GM18520 (cell line): ENCODE data around the gene FARS2.

Experiments
- ATAC-seq: cut with Tn5 transposase; IDR thresholded peaks from one replicate; pipeline ENCODE4 v1.9.1; 2021; ENCODE audit not compliant: unreplicated experiment

FARS2 gene

DNA sequence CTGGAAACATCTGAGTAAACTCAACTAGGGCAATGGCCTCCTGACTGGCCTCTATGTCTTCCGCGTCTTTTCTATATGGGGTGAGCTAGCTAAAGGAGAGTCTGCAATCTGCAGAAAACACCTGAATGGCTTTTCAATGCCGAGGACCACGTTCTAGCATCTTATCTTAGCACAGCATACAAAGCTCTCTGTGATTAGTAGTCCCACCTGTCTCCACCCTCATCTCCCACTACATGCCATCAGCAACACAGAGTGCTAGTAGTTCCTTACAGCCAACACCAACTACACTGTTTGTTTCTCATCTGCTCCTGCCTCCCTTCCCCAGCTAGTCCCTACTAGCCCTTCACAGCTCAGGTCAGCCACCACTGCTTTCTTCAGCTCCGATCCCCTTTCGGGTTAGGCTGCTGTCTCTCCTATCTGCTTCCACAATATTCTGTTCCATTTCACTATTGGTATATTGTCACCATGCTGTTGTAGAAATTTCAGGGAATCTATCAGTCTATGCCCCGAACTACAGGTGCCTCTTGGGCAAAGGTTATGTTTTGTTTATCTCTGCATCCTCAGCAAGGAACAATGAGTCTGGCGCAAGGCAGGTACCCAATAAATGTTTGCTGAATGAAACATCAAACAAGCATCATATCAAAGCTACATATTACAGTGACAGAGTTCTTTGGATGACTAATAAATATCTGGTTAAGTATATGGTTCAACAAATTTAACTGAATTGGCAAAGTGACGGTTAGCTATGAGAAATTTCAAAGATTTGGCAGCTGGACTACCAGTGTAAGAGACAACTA is 12.8 kb upstream of the FARS2 start:
- no peak for ATAC-seq

DNA sequence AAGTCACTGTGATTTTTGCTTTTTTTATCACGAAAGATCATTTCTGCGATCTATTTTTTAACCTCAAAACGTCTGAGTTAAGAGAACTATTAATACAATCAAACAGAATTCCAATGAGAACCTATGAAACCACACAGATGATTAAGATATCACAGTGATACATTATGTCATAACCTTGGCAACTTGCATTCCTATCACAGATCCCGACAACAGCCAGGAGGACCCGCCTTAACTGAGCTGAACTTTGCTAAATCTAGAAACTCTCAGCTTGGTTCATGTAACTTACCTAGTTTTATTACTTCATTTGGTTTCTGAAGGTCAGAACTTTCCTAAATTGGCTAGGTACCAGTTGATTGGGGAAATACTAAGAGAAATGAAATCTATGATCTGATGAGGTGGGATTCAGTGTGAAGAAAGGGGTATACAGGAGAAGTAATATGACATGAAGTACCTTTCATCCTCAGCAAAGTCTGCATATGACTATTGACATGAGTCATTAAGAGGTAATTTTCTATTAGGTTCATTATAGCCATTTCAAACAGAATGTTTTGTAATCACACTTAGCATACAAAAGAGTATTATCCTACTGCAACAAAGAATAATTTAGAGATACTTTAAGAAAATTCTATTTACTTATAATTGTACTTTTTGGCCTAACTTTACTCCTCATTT is 11.7 kb upstream of the FARS2 start:
- ATAC-seq: no peak

DNA sequence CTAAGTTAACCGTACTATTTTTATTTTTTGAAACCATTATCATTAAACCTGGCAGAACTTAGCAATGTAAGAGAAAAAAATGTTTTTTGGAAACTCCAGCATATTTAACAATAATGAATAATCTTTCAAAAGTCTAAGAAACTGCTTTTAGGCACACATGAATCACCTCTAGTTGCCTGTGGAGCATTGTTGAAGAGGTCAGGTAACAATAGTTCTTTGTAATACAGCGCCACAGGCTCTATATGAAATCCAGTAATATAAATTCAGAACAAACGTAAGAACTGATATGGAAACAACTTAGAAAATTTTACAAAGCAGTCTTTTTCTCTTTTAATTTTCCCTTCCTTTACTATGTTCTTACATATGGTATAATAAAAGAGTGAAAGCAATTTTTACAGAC is 10.9 kb upstream of the FARS2 start:
- no peak for ATAC-seq

DNA sequence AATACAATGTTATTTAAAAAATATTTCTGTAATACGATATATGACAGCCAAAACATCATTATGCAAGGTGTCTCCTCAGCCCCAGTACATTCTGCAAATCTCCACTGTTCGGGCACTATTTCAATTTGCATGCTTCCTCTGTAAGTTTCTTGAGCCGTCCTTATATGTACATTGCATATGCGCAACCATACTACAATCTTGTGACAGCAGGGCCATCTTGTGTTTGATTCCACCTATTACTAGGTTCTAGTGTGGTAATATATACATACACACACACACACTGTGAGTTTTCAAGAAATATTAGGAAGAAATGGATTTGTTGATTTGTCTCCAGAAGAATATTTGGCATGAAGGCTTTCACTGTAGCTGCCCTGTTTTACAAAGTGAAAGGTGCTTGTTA is 10.4 kb upstream of the FARS2 start:
- ATAC-seq: no peak

DNA sequence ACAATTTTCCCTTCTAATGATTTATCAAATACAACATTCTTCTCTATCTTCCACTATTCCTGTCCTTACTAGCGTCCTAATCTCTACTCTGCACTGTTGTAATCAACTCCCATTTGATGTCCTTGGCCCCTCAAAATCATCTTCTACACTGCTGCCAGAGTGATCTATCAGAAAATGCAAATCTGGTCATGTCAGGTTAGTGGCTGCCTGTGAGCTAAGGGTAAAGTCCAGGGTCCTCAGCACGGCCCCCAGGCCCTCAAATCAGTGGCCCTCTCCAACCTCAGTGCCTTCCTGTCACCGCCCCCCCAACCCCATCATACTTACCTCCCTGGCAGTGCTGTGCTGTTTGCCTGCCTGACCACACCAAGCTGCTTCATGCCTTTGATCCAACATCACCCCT is 4.4 kb upstream of the FARS2 start:
- no peak for ATAC-seq

DNA sequence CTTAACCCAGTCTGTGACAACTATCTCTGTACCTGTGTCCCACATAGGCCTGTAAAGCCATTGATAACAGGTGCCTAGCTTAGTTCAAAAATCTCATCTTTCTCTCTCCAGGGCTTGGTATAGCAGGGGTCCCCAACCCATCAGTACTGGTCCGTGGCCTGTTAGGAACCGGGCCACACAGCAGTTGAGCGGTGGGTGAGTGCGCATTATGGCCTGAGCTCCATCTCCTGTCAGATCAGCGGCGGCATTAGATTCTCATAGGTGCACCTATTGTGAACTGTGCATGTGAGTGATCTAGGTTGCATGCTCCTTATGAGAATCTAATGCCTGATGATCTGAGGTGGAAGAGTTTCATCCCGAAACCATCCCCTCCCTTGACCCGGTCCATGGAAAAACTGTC is 3.9 kb upstream of the FARS2 start:
- no peak for ATAC-seq

DNA sequence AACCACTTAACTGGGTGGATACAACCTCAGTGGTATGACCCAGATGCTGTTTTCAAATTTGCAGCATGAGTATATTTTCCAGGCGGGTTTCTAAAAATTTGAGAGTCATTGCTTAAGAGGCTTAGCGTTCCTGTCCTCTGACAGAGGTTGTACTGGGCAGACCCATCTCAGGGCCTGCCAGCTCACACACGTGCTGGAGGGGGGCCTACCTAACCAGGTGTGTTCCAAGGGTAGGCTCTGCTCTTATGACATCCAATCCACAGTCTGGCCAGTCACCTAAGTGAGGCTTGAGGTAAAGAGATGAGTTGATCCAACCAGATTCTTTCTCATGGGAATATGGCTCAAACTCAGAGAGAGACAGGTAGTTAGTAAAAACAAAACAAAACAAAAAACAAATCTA is 1.9 kb upstream of the FARS2 start:
- no peak for ATAC-seq

DNA sequence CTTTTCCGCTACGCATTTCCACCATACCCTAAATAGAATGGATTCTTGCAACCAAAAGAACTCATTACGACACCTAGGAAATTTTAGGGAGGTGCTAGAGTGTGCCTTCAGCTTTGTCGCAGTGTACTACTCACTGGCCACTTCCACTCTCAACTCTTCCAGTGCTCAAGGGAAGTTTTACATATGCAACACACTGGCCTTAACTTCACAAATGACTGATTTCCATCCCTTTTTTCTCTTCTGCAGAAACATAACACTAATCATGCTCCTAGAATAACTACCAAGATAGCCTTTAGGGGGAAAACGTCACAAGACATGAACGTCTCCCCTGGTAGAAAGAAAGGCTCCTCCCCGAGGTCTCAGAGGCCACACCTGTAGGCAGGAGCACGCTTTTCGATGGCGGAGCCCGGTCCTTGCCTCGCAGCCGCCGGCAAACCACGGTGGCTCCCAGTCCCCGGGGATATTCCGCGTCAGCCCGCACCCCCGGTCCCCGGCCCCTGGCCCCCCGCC is 1.1 kb upstream of the FARS2 start:
- peak; percentile 42 for ATAC-seq

DNA sequence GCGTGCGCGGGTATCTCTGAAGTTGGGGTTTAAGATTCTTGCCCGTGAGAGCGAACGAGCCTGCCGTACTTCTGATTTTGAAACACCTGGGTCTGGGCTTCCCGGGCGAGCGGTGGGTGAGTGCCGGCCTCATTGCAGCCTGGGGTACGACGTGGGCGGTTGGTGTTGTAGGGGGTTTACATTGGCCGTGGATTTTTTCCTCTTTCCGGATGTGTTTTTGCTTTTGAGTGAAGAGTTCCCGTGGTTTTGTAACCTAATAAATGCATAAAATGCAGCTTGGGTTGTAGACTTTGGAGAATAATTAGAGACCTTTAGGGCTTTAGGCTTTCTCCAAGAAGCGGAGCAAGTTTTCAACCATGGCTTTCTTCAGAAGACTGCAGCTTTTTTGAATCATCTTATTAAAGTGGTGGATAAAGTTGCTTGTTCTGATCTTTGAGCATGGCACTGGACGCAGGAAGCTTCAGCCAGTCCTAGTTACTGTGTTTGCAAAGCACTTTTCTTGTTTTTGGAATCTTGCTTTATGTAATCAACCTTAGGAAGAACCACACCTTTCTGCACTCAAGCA is 314 bp downstream of the FARS2 start:
- ATAC-seq: no peak

DNA sequence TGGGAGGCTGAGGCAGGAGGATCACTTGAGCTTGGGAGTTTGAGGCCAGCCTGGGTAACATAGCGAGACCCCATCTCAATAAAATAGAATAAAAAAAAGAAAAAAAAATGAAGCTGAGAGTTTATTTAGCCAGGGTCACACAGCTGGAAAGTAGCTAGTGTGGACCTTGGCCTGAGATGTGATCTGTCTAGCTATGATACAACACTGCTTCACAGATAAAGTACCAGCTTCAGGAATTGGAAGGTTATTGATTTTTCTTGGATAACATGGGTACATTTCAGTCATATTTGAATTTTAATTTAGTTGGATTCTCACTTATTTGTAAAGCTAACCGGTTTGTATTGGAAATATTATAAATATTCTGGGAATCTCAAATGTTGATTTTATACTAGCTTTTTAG is 5.1 kb downstream of the FARS2 start:
- ATAC-seq: no peak

DNA sequence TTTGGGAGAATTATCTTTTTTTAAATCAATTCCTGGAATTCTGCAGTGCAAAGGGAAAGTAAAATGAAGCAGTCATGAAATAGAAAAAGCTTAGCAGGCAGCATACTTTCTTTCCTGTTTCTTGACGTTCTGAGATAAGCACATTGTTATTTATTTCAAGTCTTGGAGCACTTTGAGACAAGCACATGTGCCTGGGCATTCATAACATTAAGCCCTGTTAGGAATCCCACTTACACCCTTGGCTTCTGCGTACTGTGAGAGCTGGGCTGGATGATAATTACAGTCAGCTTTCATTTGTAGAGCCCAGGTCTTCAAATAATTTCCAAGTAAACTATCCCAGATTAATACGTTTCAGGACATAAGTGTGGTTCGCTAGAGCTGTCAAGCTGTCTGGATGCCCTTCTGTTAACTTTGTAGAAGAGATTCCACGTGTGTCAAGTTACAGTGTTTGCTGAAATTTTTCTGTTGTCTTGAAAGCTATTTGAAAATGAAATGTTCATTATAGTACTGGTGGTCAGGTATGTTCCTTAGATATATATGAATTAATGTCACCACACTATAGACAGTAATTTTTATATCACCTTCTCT is 8.9 kb downstream of the FARS2 start:
- ATAC-seq: no peak

DNA sequence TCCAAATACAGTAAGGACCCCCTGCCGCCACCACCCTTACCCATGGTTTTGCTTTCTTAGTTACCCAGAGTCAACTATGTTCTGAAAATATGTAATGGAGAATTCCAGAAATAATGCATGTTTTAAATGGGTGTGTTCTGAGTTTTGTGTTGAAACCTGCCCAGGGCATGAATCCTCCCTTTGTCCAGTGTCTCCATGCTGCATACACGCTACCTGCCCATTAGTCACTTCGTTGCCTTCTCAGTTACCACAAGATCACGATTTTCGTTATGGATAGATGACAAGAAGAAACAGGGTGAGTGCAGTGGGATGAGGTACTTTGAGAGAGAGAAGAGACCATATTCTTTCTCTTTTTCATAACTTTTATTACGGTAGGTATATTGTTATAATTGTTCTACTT is 10.6 kb downstream of the FARS2 start:
- no peak for ATAC-seq

DNA sequence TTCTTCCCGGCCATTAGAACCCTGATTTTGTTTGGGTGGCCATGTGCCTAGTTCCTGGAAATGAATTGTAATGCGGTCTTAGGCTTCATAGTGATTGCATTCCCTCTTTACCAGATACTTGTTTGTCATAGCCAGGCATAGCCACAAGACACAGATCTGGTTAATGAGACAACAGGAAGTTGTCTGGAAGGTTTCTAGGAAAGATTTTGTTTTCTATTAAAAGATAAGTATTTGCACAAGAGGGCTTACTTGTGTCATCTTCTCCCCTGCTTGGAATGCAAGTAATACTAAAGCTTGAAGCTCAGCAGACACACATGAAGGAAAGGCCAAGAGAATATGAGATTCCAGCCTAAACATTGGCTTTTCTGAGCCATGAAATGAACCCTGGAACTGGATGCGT is 12.9 kb downstream of the FARS2 start:
- ATAC-seq: no peak

DNA sequence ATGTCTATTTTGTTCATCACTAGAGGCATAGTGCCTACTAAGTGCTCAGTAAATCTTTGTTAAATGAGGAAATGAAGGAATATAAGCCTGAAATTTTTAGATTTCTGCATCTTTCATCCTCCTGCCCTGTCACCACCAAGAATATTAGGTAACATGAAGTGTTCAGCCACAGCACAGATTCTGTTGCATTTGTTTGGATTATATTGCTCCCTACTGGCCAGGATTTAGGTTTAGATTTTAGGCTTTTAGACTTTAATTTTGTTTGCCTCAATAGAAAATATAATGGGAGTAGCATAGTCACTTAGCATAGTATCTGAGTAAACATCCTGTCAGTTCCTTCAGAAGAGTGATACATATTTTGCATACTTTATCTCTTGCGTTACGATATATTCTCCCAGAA is 14.2 kb downstream of the FARS2 start:
- ATAC-seq: no peak

DNA sequence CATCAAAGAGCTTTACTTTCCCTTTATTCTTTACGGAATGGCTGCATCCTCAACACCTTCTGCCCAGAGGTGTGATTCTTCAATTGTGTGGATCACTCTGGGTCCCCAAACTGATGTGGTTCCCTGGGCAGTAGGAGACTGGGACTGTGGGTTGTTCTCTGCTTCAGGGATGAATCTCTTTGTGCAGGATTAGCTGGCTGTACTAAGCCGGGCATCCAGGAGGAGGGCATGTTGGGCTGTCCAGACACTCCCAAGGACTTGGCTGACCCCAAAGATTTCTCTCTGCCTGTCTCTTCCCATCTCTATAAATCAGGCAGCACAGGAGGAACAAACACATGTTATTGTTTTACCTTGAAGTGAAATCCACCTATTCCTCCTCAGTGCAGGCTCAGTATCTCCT is 15.3 kb downstream of the FARS2 start:
- ATAC-seq: no peak

DNA sequence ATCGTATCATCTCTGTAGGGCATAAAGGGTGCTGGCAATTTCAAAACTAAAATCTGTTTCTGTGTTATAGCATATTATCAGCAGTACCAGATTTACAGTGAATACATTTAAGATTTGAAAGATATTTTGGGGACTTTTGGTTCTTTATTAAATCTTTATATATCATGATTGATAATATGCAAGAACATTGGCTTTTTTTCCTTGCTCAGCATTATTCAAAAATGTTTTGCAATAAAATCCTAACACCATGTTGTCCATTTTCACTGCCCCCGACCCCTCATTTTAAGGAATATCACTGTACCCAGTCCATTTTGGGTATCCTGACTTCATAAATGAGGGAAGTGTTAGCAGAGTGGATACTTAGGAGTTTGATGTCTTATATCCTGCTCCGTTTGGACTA is 16.3 kb downstream of the FARS2 start:
- ATAC-seq: no peak

DNA sequence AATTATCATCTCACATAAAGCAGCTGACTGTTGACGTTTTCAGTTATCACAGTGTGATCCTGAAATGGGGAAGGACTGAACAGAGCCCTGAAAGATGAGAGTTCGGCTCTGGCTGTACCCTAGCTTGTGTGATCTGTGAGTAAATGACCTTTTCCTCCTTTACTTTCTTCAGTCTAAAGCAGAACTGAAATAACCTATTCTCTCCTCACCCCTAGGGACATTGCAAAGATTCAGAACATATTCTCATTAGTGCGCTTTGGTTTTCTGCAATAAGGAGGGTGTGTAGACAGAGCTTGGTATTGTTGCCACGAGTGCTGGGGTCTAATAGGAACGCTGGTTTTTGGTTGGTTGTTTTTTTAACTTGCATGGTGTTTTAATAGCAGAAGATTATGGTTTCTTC is 16.7 kb downstream of the FARS2 start:
- peak; percentile 41 for ATAC-seq

DNA sequence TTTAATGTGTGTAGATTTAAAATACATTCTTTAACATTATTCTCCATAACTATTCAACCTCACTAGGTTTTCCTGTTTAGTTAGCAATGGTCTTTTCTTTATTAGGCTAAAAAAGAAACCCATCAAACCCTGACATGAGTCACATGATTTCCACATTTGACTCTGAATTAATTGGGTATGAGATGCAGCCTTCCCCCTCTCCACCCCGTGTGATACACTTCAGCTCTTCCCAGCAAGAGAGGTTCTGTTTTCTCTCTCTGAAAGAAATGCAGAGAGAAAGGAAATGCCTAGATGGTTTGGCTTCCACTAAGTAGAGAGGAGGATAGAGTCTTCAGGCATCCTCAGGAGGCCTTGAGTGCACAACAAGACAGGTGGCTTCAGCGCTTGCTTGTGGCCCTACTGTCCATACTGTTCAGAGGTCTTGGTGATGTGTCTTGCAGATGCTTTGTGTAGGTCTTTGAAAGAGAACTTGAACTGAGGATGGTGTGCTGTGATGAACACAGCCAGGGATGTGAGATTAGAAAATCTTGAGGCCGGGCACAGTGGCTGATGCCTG is 17.3 kb downstream of the FARS2 start:
- no peak for ATAC-seq

DNA sequence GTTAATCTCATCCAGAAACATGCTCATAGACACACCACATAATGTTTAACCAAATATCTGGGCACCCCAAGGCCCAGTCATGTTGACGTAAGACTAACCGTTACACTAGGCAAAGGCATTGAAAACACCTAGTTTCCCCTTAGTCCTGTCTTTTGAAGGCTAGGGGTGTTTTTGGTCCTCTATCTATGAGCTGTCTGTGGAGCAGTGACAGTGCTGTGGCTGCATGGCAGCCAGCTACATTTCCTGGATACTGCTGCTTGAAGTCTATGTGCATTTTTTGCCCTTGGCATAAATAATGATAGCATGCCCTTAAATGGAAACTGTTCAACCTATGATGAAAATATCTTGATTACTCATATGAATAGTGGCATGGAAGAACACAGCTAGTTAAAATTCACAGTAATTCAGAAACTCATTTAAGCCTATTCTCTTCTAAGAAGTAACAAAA is 18.6 kb downstream of the FARS2 start:
- peak; percentile 49 for ATAC-seq

DNA sequence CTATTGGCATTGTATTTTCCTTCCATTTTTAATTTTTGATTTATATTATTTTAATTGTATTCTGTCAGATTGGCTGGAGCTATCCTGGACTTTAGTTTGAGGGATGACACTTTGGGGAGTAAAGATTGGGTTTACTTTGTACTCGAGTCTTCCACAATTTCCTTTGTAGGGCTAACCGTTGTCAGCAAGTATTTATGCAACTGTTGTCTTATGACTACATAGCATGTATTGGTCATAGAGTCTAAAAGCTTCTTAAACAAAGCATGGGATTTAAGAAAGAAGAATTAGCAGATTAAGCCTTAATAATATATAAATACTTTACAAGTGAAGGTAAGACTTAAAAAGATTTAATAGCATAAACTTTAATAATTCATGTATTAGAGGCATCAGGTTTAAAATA is 19.6 kb downstream of the FARS2 start:
- no peak for ATAC-seq

DNA sequence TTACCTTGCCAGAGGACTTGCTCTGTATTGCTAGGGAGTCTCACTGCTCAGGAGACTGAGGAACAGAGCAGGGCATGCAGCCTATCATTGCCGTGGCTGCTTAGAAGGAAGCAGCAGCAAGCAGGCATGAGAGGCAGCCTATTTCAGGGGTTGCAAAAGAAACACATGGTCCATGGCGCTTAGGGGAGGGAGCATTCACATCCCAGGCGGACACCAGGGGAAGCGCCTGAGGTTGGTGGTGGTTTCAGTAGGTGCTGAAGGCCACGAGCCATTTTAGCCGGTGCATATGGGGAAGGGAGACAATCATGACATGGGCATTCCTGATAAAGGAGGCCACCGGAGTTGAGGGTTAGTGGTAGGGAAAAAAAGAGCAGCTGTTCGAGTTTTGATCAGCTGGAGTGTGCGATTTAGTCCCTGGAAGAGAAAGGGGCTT is 20.9 kb downstream of the FARS2 start:
- no peak for ATAC-seq
